Measurements from ENCODE around the gene PARP12. TPM values are rescaled to one million over a fixed set of nuclear protein-coding genes. Genes with fewer than 3 reads are reported as not detected.

PARP12 gene
- polyA plus RNA-seq, 1 donor (not counting 4 experiments of a cell fraction or from before 2014, with no cell fraction given) = 66.0 TPM

DNA sequence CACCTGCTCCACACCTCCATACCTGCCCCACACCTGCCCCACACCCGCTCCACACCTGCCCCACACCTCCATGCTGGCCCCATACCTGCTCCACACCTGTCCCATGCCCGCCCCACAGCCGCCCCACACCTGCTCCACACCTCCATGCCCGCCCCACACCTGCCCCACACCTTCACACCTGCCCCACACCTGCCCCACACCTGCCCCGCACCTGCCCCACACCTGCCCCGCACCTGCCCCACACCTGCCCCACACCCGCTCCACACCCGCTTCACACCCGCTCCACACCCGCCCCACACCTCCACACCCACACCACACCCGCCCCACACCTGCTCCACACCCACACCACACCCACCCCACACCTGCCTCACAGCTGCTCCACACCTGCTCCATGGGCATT lies 53.0 kb downstream of the PARP12 start:
- Histone ChIP-seq H3K9ac (ENCODE audit: control insufficient read depth, extremely low read depth, insufficient read depth, low read length) (no peak overlapping the region), H3K27me3 (ENCODE audit: control insufficient read depth, extremely low read depth, insufficient read depth, low read length) (no peaks in the 10 kb centered on the region), H3K4me1 (ENCODE audit: control insufficient read depth, extremely low read depth, insufficient read depth, low read length) (no peaks in the 10 kb centered on the region), H3K36me3 (ENCODE audit: control insufficient read depth in 2 of 2, extremely low read depth in 1 of 2, insufficient read depth in 2 of 2, low read length in 2 of 2) (no peaks in the 10 kb centered on the region), H4K20me1 (ENCODE audit: control insufficient read depth, extremely low read depth, insufficient read depth, low read length) (no peaks in the 10 kb centered on the region), H3K79me2 (ENCODE audit: control insufficient read depth, insufficient read depth, low read length) (no peaks in the 10 kb centered on the region), H3K4me2 (ENCODE audit: control insufficient read depth, extremely low read depth, insufficient read depth, low read depth, low read length) (no peak overlapping the region), H3K9me1 (ENCODE audit: control insufficient read depth, extremely low read depth, insufficient read depth, low read length) (no peaks in the 10 kb centered on the region), H3K9me3 (ENCODE audit: control insufficient read depth, low read depth, low read length) (no peaks in the 10 kb centered on the region), H2AFZ (ENCODE audit: control insufficient read depth, low read length) (no peak overlapping the region), H3K4me3 (ENCODE audit: control insufficient read depth in 2 of 3, extremely low read depth in 1 of 3, insufficient read depth in 2 of 3, low read depth in 1 of 3, low read length in 3 of 3) (no peak overlapping the region), H3K27ac (ENCODE audit: control insufficient read depth, insufficient read depth, low read length) (no peak overlapping the region)
- TF ChIP-seq, protein P1, sequence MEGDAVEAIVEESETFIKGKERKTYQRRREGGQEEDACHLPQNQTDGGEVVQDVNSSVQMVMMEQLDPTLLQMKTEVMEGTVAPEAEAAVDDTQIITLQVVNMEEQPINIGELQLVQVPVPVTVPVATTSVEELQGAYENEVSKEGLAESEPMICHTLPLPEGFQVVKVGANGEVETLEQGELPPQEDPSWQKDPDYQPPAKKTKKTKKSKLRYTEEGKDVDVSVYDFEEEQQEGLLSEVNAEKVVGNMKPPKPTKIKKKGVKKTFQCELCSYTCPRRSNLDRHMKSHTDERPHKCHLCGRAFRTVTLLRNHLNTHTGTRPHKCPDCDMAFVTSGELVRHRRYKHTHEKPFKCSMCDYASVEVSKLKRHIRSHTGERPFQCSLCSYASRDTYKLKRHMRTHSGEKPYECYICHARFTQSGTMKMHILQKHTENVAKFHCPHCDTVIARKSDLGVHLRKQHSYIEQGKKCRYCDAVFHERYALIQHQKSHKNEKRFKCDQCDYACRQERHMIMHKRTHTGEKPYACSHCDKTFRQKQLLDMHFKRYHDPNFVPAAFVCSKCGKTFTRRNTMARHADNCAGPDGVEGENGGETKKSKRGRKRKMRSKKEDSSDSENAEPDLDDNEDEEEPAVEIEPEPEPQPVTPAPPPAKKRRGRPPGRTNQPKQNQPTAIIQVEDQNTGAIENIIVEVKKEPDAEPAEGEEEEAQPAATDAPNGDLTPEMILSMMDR (optimal IDR thresholded peaks at IDR 0.05 in 1 of 3, IDR thresholded peaks at IDR 0.05 in 1 of 3, conservative IDR thresholded peaks at IDR 0.05 in 1 of 3; ENCODE audit: extremely low read depth in 1 of 3, insufficient read depth in 2 of 3, low read length in 3 of 3) = no peak
- TF ChIP-seq EZH2 (IDR thresholded peaks at IDR 0.05; ENCODE audit: low read length) = no peak
- FAIRE-seq (no peak), DNase-seq (ENCODE audit: low read depth, low spot score) (no peak)
- dilution Hi-C loops (cut with MboI; ENCODE audit: extremely low pct_ligation_motif_present, low sequenced_read_pairs) = loop anchor here (25.0 kb wide), 1 partner anchor 397 kb away; no protein-coding TSS in a partner anchor

GRCh38 chr7:140008755-140009610 lies 53.8 kb downstream of the PARP12 start:
- Histone ChIP-seq H3K4me1 (ENCODE audit: control insufficient read depth, extremely low read depth, insufficient read depth, low read length) (peaks cover under 1% of the 10 kb centered on the region), H3K9me3 (ENCODE audit: control insufficient read depth, low read depth, low read length) (no peaks in the 10 kb centered on the region), H3K79me2 (ENCODE audit: control insufficient read depth, insufficient read depth, low read length) (no peaks in the 10 kb centered on the region), H2AFZ (ENCODE audit: control insufficient read depth, low read length) (no peak overlapping the region), H3K27me3 (ENCODE audit: control insufficient read depth, extremely low read depth, insufficient read depth, low read length) (no peaks in the 10 kb centered on the region), H3K9me1 (ENCODE audit: control insufficient read depth, extremely low read depth, insufficient read depth, low read length) (no peaks in the 10 kb centered on the region), H3K36me3 (ENCODE audit: control insufficient read depth in 2 of 2, extremely low read depth in 1 of 2, insufficient read depth in 2 of 2, low read length in 2 of 2) (no peaks in the 10 kb centered on the region), H4K20me1 (ENCODE audit: control insufficient read depth, extremely low read depth, insufficient read depth, low read length) (no peaks in the 10 kb centered on the region), H3K4me3 (ENCODE audit: control insufficient read depth in 2 of 3, extremely low read depth in 1 of 3, insufficient read depth in 2 of 3, low read depth in 1 of 3, low read length in 3 of 3) (no peak overlapping the region), H3K9ac (ENCODE audit: control insufficient read depth, extremely low read depth, insufficient read depth, low read length) (no peak overlapping the region), H3K27ac (ENCODE audit: control insufficient read depth, insufficient read depth, low read length) (no peak overlapping the region), H3K4me2 (ENCODE audit: control insufficient read depth, extremely low read depth, insufficient read depth, low read depth, low read length) (no peak overlapping the region)
- FAIRE-seq (no peak), DNase-seq (ENCODE audit: low read depth, low spot score) (no peak)
- TF ChIP-seq, protein P1 (optimal IDR thresholded peaks at IDR 0.05 in 1 of 3, IDR thresholded peaks at IDR 0.05 in 1 of 3, conservative IDR thresholded peaks at IDR 0.05 in 1 of 3; ENCODE audit: extremely low read depth in 1 of 3, insufficient read depth in 2 of 3, low read length in 3 of 3) = no peak
- TF ChIP-seq EZH2 (IDR thresholded peaks at IDR 0.05; ENCODE audit: low read length) = no peak
- dilution Hi-C loops (cut with MboI; ENCODE audit: extremely low pct_ligation_motif_present, low sequenced_read_pairs) = loop anchor here (25.0 kb wide), 1 partner anchor 397 kb away; no protein-coding TSS in a partner anchor

Measured in keratinocyte (primary cell).